HEK293 (cell line): ENCODE measurements around the gene SKI.

Experiments
- CTCF ChIA-PET: fragments of 350-600 bp; formaldehyde crosslinking; extraction: SDS; loops from one replicate; lab custom pipeline; 2021; ENCODE audit warnings: antibody characterized with exemption; lab: Yijun Ruan, JAX
- POLR2A ChIA-PET: fragments of 300-600 bp; formaldehyde crosslinking; extraction: SDS; loops from one replicate; lab custom pipeline; 2020; ENCODE audit warnings: antibody characterized with exemption, inconsistent platforms; lab: Yijun Ruan, JAX
- H3K27ac ChIP-seq: fragments of 200-500 bp; sonication (Bioruptor generic); 2 replicates; pipeline ENCODE4 v1.5.1; 2014; ENCODE audit warnings: low read depth, low read length, control low read depth, inconsistent platforms; ENCODE audit errors: extremely low read depth
- H3K36me3 ChIP-seq, 2 experiments: fragments of 200-500 bp in 1 of 2; sonication (Bioruptor generic) in 1 of 2; 1 replicate in 1 of 2; 2 replicates in 1 of 2; pipeline ENCODE4 v1.5.1; 2014 to 2017; ENCODE audit warnings: inconsistent platforms in 2 of 2, low read length in 2 of 2; ENCODE audit not compliant: control insufficient read depth in 2 of 2, insufficient read depth in 1 of 2
- H3K4me1 ChIP-seq: fragments of 200-500 bp; sonication (Bioruptor generic); 2 replicates; pipeline ENCODE4 v1.5.1; 2014; ENCODE audit warnings: mild to moderate bottlenecking, low read length, inconsistent platforms; ENCODE audit not compliant: control insufficient read depth, insufficient read depth
- H3K4me3 ChIP-seq: 2 replicates; pipeline ENCODE4 v1.5.1; 2011; ENCODE audit warnings: low read depth, mild to moderate bottlenecking, control low read depth, low read length, moderate library complexity
- H3K9me3 ChIP-seq: fragments of 200-500 bp; sonication (Bioruptor generic); 2 replicates; pipeline ENCODE4 v1.5.1; 2014; ENCODE audit warnings: low read depth, low read length, inconsistent platforms; ENCODE audit not compliant: control insufficient read depth, insufficient read depth
- BCL11A ChIP-seq: fragments of 450-650 bp; formaldehyde crosslinking; IDR thresholded peaks from 2 replicates; pipeline ENCODE4 v1.5.1; 2016; ENCODE audit warnings: low read depth, missing biosample characterization, missing genetic modification characterization
- BCL11B ChIP-seq: fragments of 450-650 bp; formaldehyde crosslinking; IDR thresholded peaks from 2 replicates; pipeline ENCODE4 v1.5.1; 2016; ENCODE audit warnings: low read depth, missing biosample characterization, missing genetic modification characterization
- EGR2 ChIP-seq: fragments of 450-650 bp; formaldehyde crosslinking; IDR thresholded peaks from 2 replicates; pipeline ENCODE4 v1.5.1; 2016; ENCODE audit warnings: low read depth, missing biosample characterization, missing genetic modification characterization
- GLIS1 ChIP-seq: fragments of 450-650 bp; formaldehyde crosslinking; IDR thresholded peaks from 2 replicates; pipeline ENCODE4 v1.5.1; 2016; ENCODE audit warnings: missing biosample characterization, missing genetic modification characterization
- GLIS2 ChIP-seq: fragments of 450-650 bp; formaldehyde crosslinking; IDR thresholded peaks from 2 replicates; pipeline ENCODE4 v1.5.1; 2016; ENCODE audit warnings: missing biosample characterization, missing genetic modification characterization
- KLF1 ChIP-seq: fragments of 450-650 bp; formaldehyde crosslinking; IDR thresholded peaks from 2 replicates; pipeline ENCODE4 v1.5.1; 2016; ENCODE audit warnings: missing biosample characterization, missing genetic modification characterization
- PATZ1 ChIP-seq: fragments of 450-650 bp; formaldehyde crosslinking; IDR thresholded peaks from 2 replicates; pipeline ENCODE4 v1.5.1; 2016; ENCODE audit warnings: missing biosample characterization, missing genetic modification characterization
- SCRT2 ChIP-seq: fragments of 450-650 bp; formaldehyde crosslinking; IDR thresholded peaks from 2 replicates; pipeline ENCODE4 v1.5.1; 2016; ENCODE audit warnings: missing biosample characterization, missing genetic modification characterization
- ZFHX2 ChIP-seq: fragments of 450-650 bp; formaldehyde crosslinking; conservative IDR thresholded peaks from 2 replicates; pipeline ENCODE4 v1.5.1; 2016; ENCODE audit warnings: missing biosample characterization, missing genetic modification characterization
- ZNF354C ChIP-seq: fragments of 450-650 bp; formaldehyde crosslinking; IDR thresholded peaks from 2 replicates; pipeline ENCODE4 v1.5.1; 2016; ENCODE audit warnings: missing biosample characterization, missing genetic modification characterization, low read depth, borderline replicate concordance
- ZNF600 ChIP-seq: fragments of 450-650 bp; formaldehyde crosslinking; IDR thresholded peaks from 2 replicates; pipeline ENCODE4 v1.5.1; 2016; ENCODE audit warnings: missing biosample characterization, missing genetic modification characterization
- ZNF777 ChIP-seq: fragments of 450-650 bp; formaldehyde crosslinking; IDR thresholded peaks from 2 replicates; pipeline ENCODE4 v1.5.1; 2017; ENCODE audit warnings: missing biosample characterization, missing genetic modification characterization, borderline replicate concordance
- ZSCAN30 ChIP-seq: fragments of 450-650 bp; IDR thresholded peaks from 2 replicates; pipeline ENCODE4 v1.5.1; 2018; ENCODE audit warnings: missing biosample characterization, mild to moderate bottlenecking, missing genetic modification characterization, moderate library complexity
- TF ChIP-seq, protein P1 (sequence below): fragments of 450-650 bp; formaldehyde crosslinking; IDR thresholded peaks from 2 replicates; pipeline ENCODE4 v1.5.1; 2016; ENCODE audit warnings: missing biosample characterization, missing genetic modification characterization

Gene SKI

DNA sequence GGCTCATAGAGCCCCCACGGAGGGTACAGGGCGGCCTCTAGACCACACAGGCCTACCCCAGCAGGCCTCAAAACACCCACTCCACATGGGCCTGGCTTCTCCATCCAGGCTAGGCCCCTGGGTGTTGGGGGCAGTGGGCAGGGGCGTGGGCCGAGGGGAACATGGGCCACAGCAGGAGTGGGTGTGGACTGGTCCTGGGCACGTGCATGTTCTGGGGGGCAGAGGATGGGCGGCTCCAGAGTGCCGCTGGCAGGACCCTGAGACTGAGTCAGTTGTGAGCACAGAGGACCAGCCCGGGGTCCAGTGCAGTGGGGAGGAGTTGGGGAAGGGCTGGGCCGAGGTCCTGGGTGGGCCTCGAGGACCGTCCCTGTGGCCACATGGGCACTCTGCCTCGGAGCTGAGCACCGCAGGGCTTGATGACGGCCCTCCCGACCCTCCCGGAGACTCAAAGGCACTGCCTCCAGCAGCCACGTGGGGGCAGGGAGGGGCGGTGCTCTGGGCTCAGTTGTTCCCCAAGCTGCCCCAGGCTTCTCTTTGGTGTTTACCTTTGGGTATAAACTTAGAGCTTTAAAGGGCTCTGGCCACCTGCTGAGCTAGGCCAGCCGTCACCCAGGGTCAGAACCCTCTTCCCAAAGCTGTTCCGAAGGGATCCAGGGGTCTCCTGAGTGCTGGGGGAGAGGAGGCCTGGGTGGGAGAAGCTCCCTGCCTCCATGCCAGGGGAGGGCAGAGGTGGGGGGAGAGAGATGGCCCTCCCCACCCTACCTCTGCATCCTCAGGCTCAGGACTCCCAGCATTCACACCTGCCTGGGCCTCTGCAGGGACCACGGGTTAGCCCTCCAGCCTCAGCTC is 83.3 kb downstream of the SKI start (continued):
- peak; percentile 99; the same call in 1 of the 2 replicates for TF ChIP-seq ZNF600 (tag by site-specific recombination)
- TF ChIP-seq ZSCAN30, result peak; percentile 75
- peak; percentile 94 for TF ChIP-seq GLIS1

DNA sequence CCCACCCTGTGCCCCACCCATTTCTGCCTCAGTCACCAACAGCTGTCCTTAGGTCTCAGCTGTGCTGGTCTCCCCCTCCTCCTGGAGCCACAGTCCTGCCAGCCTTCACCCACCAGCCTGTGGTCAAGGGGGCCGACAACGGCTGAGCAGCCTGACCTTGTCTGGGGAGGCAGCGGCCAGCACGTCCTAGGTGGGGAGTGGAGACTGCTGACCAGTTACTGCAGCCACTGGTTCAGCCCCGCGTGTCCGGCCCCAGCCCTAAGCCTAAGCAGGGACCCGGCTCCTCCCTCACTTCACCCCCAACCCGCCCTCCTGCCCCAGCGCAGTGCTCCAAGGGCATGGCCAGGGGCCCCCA is 84.0 kb downstream of the SKI start:
- TF ChIP-seq ZNF354C (no peak), KLF1 (tag by site-specific recombination) (peak; percentile 28; the same call in 1 of the 2 replicates)
- POLR2A ChIA-PET, result interaction anchor here (0.6 to 1.8 kb wide), 7 partner anchors 13 to 179 kb away, joined by 3 to 12 read pairs (median 5); partner anchors contain the start of genes FAAP20, MORN1 and RER1
- CTCF ChIA-PET, result interaction anchor here (0.6 to 1.8 kb wide), 6 partner anchors 13 to 136 kb away, joined by 3 to 8 read pairs (median 4); partner anchors contain the start of gene FAAP20
- Histone ChIP-seq H3K4me1 (peaks cover 13% of the 10 kb centered on the region), H3K27ac (0 out of 2 replicates have a peak overlapping the region, but pooled peaks have one; percentile 37), H3K4me3 (no peak overlapping the region), H3K9me3 (no peaks in the 10 kb centered on the region), H3K36me3 (peaks cover 0 to 26% of the 10 kb centered on the region in 2 experiments; a peak in 1 of 3 replicates)

GRCh38 chr1:2312515-2313301 is 84.6 kb downstream of the SKI start:
- Histone ChIP-seq H3K9me3 (no peaks in the 10 kb centered on the region), H3K27ac (0 out of 2 replicates have a peak overlapping the region, but pooled peaks have one; percentile 37), H3K4me3 (no peak overlapping the region), H3K36me3 (peaks cover 0 to 20% of the 10 kb centered on the region in 2 experiments; a peak in 1 of 3 replicates), H3K4me1 (peaks cover 13% of the 10 kb centered on the region)
- CTCF ChIA-PET, result interaction anchor here (0.6 to 1.1 kb wide), 3 partner anchors 17 to 242 kb away, joined by 3 to 5 read pairs (median 3); no protein-coding TSS in a partner anchor
- TF ChIP-seq ZFHX2 (peak; percentile 59), ZSCAN30 (no peak), SCRT2 (tag by site-specific recombination) (no peak), PATZ1 (tag by site-specific recombination) (peak; percentile 71), BCL11B (tag by site-specific recombination) (peak; percentile 84), ZNF777 (tag by site-specific recombination) (no peak), EGR2 (tag by site-specific recombination) (peak; percentile 40; the same call in 1 of the 2 replicates), BCL11A (tag by site-specific recombination) (peak; percentile 88; the same call in 1 of the 2 replicates), GLIS2 (tag by site-specific recombination) (peak; percentile 37)
- TF ChIP-seq, protein P1, sequence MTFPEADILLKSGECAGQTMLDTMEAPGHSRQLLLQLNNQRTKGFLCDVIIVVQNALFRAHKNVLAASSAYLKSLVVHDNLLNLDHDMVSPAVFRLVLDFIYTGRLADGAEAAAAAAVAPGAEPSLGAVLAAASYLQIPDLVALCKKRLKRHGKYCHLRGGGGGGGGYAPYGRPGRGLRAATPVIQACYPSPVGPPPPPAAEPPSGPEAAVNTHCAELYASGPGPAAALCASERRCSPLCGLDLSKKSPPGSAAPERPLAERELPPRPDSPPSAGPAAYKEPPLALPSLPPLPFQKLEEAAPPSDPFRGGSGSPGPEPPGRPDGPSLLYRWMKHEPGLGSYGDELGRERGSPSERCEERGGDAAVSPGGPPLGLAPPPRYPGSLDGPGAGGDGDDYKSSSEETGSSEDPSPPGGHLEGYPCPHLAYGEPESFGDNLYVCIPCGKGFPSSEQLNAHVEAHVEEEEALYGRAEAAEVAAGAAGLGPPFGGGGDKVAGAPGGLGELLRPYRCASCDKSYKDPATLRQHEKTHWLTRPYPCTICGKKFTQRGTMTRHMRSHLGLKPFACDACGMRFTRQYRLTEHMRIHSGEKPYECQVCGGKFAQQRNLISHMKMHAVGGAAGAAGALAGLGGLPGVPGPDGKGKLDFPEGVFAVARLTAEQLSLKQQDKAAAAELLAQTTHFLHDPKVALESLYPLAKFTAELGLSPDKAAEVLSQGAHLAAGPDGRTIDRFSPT (tag by site-specific recombination), result peak; percentile 40; the same call in 1 of the 2 replicates
- POLR2A ChIA-PET, result interaction anchor here (0.6 to 1.8 kb wide), 5 partner anchors 79 to 85 kb away, joined by 4 to 12 read pairs (median 5); partner anchors contain the start of genes MORN1 and RER1
